Measurements from ENCODE around the gene KRT75. TPM values are rescaled to one million over a fixed set of nuclear protein-coding genes. Genes with fewer than 3 reads are reported as not detected.
"Not testable (repeated sequence)": the region's sequence is repeated elsewhere in the genome, so short reads cannot be mapped to it uniquely, and the experiment has no call there.

The KRT75 gene
- total and polyA plus RNA-seq, 2 experiments from 2014 or later, result not detected

DNA sequence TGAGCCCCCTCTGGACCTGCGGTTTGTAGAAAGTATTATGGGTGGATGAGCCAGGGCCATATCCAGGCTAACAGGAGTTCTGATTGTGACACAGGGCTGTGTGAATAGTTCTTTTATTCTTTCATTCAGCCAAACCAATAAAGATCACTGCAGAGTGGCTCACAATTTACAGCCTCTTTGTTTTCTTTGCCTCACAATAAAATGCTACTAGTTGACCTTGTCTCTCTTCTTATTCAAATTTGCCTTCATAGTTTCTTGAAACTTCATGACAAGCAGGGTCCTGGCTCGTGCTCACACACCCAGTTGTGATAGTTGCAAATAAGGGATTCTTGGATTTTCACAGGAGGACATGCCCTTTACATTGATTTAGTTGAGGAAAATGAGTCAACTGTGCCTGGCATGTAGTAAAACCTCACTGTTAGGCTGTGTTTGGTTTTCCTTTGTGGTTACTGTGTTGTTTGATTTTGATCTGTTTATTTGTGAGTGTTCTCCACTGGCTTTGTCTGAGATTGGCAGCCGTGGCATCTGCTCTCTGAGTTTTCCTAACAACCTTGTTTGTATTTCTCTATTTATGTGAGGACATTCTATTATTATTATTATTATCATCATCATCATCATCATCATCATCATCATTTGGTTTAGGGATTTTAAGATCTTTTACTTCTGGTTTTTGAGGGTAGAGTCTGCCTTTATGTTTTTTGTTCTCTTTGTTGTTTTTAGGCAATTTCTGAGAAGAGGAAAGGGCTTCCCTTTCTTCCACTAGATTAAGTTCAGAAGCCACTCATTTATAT is 20.4 kb upstream of the KRT75 start:
- DNase-seq (ENCODE audit: low read depth in 1 of 2, low spot score in 1 of 2), result peak in 1 of 2 donors; percentile 23
- H3K27ac ChIP-seq, result no peak overlapping the region
- no peaks in the 10 kb centered on the region for H3K9me3 ChIP-seq (ENCODE audit: low read depth)
- no peak overlapping the region for H3K4me3 ChIP-seq
- H3K27me3 ChIP-seq, result no peaks in the 10 kb centered on the region
- TF ChIP-seq, protein P1, sequence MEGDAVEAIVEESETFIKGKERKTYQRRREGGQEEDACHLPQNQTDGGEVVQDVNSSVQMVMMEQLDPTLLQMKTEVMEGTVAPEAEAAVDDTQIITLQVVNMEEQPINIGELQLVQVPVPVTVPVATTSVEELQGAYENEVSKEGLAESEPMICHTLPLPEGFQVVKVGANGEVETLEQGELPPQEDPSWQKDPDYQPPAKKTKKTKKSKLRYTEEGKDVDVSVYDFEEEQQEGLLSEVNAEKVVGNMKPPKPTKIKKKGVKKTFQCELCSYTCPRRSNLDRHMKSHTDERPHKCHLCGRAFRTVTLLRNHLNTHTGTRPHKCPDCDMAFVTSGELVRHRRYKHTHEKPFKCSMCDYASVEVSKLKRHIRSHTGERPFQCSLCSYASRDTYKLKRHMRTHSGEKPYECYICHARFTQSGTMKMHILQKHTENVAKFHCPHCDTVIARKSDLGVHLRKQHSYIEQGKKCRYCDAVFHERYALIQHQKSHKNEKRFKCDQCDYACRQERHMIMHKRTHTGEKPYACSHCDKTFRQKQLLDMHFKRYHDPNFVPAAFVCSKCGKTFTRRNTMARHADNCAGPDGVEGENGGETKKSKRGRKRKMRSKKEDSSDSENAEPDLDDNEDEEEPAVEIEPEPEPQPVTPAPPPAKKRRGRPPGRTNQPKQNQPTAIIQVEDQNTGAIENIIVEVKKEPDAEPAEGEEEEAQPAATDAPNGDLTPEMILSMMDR (IDR thresholded peaks at IDR 0.05; ENCODE audit: low read depth, low read length), result no peak
- no peaks in the 10 kb centered on the region for H3K36me3 ChIP-seq
- H3K4me1 ChIP-seq (ENCODE audit: low read depth), result no peaks in the 10 kb centered on the region

- Histone ChIP-seq H3K4me3 (no peak within 1 kb of the TSS), H3K27ac (no peak within 1 kb of the TSS)
- DNase-seq (ENCODE audit: low read depth in 1 of 2, low spot score in 1 of 2), result no peak
These were observed 17.9 kb upstream of the KRT75 start, which contains the start of gene KRT6B for GRCh38 chr12:52452101-52452500. Gene KRT6B (minus strand): TSS chr12:52452146. CDS start chr12:52452078, 68 bp downstream.

DNA sequence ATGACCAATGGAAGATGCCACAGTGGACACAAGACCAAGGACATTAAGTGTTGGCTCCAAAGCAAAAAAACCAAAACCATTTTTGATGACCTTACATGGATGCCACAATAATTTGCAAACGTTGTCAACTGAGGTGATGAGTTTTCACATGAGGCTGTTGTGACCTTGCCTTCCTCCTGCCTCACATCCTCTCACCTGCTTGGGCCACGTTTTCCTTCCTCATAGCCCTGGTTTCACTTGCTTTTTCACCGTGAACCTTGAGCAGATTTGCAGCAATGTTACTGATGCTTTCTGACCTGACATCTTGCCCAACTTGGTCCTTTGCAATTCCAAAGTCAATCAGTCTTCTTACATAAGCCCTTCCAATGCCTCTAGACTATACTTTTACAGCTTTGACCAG is 14.1 kb upstream of the KRT75 start:
- no peak for DNase-seq (ENCODE audit: low read depth in 1 of 2, low spot score in 1 of 2)
- TF ChIP-seq, protein P1 (IDR thresholded peaks at IDR 0.05; ENCODE audit: low read depth, low read length), result no peak
- Histone ChIP-seq H3K27me3 (peaks cover 7% of the 10 kb centered on the region), H3K27ac (no peak overlapping the region), H3K4me1 (ENCODE audit: low read depth) (no peaks in the 10 kb centered on the region), H3K36me3 (no peaks in the 10 kb centered on the region), H3K4me3 (no peak overlapping the region), H3K9me3 (ENCODE audit: low read depth) (no peaks in the 10 kb centered on the region)

More at GRCh38 chr12:52452101-52452500, 17.9 kb upstream of the KRT75 start, which contains the start of gene KRT6B:
- TF ChIP-seq, protein P1 (IDR thresholded peaks at IDR 0.05; ENCODE audit: low read depth, low read length), result no peak
- no peaks in the 10 kb centered on the region for H3K27me3 ChIP-seq
- H3K9me3 ChIP-seq (ENCODE audit: low read depth), result no peaks in the 10 kb centered on the region
- no peaks in the 10 kb centered on the region for H3K36me3 ChIP-seq
- H3K4me1 ChIP-seq (ENCODE audit: low read depth), result no peaks in the 10 kb centered on the region

- not testable (repeated sequence) for H3K9me3 ChIP-seq (ENCODE audit: low read depth); H3K27ac ChIP-seq; DNase-seq (ENCODE audit: low read depth in 1 of 2, low spot score in 1 of 2); H3K4me3 ChIP-seq; H3K36me3 ChIP-seq; H3K4me1 ChIP-seq (ENCODE audit: low read depth); H3K27me3 ChIP-seq
These were observed 13.0 kb upstream of the KRT75 start for GRCh38 chr12:52447196-52447595.

DNA sequence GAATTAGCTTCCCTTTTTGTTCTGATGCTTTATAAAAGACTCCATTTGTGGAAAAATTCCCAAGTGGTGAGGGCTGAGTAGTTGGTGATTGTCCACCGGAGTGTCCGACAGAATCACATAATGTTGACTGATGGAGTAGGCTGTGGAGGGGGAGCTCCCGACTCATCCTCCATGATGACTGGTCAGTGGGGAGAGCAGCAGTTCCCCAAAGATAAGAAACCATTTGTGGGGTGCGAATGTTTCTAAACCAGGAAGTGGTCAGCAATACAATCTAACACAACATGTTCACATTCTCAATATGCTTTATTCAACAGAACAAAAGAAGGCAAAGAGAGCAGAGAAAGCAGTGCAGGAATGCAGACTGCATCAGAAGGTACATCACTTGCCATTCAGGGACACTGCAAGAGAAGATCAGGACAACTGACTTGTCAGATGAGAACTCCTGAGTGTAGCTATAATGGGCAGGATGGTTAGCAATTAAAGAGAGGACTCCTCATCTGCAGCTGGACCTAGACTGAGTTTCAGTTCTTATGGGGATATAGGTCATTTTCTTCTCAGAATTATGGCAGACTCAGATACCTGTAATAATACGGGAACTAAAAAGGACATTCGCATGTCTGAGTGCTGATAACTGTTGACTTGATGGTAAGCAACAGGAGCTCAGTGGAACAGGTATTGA is 12.3 kb upstream of the KRT75 start:
- Histone ChIP-seq H3K27ac (no peak overlapping the region), H3K36me3 (no peaks in the 10 kb centered on the region), H3K4me1 (ENCODE audit: low read depth) (peaks cover 1% of the 10 kb centered on the region), H3K9me3 (ENCODE audit: low read depth) (no peaks in the 10 kb centered on the region), H3K27me3 (peaks cover 7% of the 10 kb centered on the region), H3K4me3 (no peak overlapping the region)
- no peak for DNase-seq (ENCODE audit: low read depth in 1 of 2, low spot score in 1 of 2)
- TF ChIP-seq, protein P1 (IDR thresholded peaks at IDR 0.05; ENCODE audit: low read depth, low read length), result no peak

DNA sequence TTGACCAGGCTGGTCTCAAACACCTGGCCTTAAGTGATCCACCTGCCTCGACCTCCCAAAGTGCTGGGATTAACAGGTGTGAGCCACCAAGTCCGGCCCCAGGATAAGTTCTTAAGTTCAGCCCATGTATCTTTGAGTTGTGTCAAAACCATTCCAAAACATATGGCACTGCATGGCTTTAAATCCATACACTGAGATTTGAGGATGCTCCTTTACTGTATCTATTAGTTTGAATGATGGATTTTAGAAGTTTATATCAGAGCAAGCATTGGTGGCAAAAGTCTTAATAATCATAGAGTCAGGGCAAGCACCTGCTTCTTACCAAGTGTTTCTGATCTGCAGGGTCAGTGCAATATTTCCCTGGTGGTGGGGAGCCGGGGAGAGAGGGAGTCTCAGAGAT is 11.7 kb upstream of the KRT75 start:
- no peaks in the 10 kb centered on the region for H3K9me3 ChIP-seq (ENCODE audit: low read depth)
- DNase-seq (ENCODE audit: low read depth in 1 of 2, low spot score in 1 of 2), result no peak
- peaks cover 6% of the 10 kb centered on the region for H3K4me1 ChIP-seq (ENCODE audit: low read depth)
- peaks cover 7% of the 10 kb centered on the region for H3K27me3 ChIP-seq
- no peaks in the 10 kb centered on the region for H3K36me3 ChIP-seq
- no peak overlapping the region for H3K27ac ChIP-seq
- TF ChIP-seq, protein P1 (IDR thresholded peaks at IDR 0.05; ENCODE audit: low read depth, low read length), result no peak
- no peak overlapping the region for H3K4me3 ChIP-seq
